Astrocyte of the cerebellum (primary cell): ENCODE results near the gene RAD51B.

Experiments used
- DNase-seq: peaks from one replicate; pipeline ENCODE4 v3.0.0-alpha.2; 2011; ENCODE audit warnings: low read depth
- H3K4me3 ChIP-seq: 2 replicates; pipeline ENCODE4 v1.5.1; 2011; ENCODE audit warnings: mild to moderate bottlenecking, low read depth, low read length, moderate library complexity
- in situ Hi-C: cut with HindIII; loops from 2 replicates; pipeline ENCODE4 v1.10.0; 2017; ENCODE audit warnings: low sequenced_read_pairs
- TF ChIP-seq, protein P1 (sequence below): IDR thresholded peaks from 2 replicates; pipeline ENCODE4 v1.5.1; 2012; ENCODE audit warnings: low read length, low read depth, moderate library complexity, mild to moderate bottlenecking; ENCODE audit errors: missing control alignments

The RAD51B gene

DNA sequence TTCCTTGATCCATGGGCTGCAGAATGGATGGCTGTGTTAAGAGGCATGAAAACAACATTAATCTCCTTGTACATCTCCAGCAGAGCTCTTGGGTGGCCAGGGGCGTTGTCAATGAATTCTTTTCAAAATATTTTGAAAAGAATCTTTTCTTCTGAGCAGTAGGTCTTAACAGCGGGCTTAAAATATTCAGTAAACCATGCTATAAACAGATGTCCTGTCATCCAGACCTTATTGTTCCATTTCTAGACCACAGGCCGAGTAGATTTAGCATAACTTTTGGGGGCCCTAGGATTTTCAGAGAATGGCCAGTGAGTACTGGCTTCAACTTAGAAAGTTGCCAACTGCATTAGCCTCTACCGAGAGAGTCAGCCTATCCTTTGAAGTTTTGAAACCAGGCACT is 130.2 kb downstream of the RAD51B start:
- TF ChIP-seq, protein P1, sequence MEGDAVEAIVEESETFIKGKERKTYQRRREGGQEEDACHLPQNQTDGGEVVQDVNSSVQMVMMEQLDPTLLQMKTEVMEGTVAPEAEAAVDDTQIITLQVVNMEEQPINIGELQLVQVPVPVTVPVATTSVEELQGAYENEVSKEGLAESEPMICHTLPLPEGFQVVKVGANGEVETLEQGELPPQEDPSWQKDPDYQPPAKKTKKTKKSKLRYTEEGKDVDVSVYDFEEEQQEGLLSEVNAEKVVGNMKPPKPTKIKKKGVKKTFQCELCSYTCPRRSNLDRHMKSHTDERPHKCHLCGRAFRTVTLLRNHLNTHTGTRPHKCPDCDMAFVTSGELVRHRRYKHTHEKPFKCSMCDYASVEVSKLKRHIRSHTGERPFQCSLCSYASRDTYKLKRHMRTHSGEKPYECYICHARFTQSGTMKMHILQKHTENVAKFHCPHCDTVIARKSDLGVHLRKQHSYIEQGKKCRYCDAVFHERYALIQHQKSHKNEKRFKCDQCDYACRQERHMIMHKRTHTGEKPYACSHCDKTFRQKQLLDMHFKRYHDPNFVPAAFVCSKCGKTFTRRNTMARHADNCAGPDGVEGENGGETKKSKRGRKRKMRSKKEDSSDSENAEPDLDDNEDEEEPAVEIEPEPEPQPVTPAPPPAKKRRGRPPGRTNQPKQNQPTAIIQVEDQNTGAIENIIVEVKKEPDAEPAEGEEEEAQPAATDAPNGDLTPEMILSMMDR, result no peak
- no peak for DNase-seq
- in situ Hi-C loops, result no loop called here
- no peak overlapping the region for H3K4me3 ChIP-seq

DNA sequence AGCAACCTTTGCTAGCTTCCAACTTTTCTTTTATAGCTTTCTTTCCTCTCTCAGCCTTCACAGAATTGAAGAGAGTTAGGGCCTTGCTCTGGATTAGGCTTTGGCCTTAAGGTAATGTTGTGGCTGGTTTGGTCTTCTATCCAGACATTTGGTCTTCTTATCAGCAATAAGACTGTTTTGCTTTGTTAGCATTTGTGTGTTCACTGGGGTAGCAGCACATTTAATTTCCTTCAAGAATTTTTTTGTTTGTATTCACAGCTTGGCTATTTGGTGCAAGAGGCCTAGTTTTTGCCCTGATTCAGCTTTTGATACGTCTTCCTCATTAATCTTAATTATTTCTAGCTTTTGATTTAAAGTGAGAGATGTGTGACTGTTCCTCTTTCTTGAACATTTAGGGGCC is 130.8 kb downstream of the RAD51B start:
- DNase-seq, result no peak
- no peak overlapping the region for H3K4me3 ChIP-seq
- in situ Hi-C loops, result no loop called here
- TF ChIP-seq, protein P1, result no peak

DNA sequence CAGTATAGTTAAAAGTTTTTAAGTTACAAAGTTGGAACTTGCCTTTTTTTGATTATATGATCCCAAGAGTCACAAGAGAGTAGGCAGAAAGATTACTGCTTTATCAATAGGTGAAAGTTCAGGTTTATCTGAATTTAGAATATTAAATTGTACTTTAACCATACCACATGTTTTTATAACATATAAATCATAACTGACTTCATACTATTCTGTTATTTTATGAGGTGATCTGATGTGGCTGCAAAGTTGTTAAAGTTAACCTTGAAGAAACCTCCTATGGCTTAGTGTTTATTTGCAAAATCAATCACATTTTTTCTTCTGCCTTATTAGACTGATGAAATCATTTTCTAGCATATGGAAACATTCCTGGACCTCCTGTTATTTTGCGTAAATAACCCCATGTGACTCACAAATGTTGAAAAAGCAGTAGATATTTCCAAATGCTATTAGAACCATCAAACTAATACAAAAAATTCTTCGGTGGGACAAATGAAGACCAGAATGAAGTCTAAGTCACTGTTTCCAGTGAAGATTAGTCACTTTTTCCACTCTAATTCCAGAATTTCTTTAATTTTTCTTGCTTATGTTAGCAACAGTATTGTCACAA is 132.1 kb downstream of the RAD51B start:
- in situ Hi-C loops, result no loop called here
- no peak overlapping the region for H3K4me3 ChIP-seq
- DNase-seq, result no peak
- TF ChIP-seq, protein P1, result no peak

DNA sequence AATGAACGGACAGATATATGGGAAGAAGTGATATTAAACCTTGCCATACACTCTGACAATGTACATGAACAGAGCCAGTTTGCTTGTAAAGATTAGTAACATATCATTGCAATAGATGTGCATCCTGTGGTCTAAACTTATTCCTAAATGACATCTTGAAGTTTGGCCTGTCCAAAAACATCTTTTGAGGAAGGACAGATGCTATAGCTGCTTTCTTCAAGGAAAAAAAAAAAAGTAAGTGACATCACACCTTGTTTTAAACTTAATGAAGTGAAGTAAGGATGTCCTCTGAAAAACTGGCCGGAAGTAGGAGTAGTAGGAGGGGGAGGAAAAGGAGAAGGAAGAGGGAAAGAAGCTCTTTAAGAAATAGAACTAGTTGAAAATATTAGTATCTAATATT is 132.8 kb downstream of the RAD51B start:
- in situ Hi-C loops, result no loop called here
- H3K4me3 ChIP-seq, result no peak overlapping the region
- no peak for DNase-seq
- TF ChIP-seq, protein P1, result no peak

DNA sequence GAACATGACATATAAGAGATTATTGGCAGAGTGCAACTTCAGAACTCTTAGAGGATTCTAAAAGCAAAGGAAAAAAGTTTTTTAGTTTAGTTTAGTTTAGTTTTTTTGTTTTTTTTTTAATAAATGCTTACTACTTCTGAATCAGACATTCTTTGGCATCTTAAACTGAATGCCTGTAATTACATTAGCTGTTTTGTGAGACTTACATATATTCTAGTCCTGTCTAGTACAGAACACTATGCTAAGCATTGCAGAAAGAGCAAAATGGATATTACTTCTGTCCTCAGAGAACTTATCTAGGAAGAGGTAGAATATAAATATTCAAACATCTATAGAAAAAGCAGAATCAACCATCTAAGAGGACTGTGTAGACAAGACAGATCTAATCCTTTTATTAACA is 133.2 kb downstream of the RAD51B start:
- in situ Hi-C loops, result no loop called here
- no peak for DNase-seq
- no peak overlapping the region for H3K4me3 ChIP-seq
- TF ChIP-seq, protein P1, result no peak

DNA sequence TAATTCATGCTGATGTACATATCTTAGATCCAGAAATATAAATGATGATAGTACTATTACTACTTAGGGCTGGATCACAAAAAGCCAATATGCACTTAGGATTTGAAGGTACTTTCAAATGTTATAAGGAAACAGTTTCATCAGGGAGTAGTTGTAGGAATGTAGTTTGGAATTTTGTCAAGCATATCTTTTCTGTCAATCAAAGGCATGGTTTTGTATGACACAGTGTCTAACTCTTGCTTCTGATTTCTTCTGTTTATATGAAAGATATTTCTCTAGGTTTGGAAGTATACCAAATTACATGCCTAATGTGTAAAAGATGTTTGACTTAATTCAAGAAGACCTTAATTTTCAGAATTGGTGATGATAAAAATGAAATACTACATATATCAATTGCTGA is 135.7 kb downstream of the RAD51B start:
- DNase-seq, result no peak
- H3K4me3 ChIP-seq, result no peak overlapping the region
- TF ChIP-seq, protein P1, result no peak
- in situ Hi-C loops, result no loop called here

DNA sequence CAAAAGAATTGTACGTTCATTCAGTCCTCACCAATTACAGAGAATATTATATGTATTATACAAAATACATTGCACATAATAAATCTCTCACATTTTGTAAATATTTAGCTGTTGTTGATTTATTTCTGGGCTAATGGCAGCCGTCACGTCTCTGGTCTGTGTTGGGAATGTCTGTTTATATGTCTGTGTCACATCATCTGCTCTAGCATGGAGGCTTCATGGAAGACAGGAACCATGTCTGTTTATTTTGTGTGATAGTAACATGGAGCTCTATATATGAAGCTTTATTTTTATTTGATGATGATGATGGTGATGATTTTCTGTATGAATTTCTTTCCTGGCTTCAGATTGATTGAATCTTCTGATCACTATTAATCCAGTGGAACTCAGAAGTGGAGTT is 138.4 kb downstream of the RAD51B start:
- in situ Hi-C loops, result no loop called here
- TF ChIP-seq, protein P1, result no peak

More for the DNA sequence above, 138.4 kb downstream of the RAD51B start:
- no peak for DNase-seq
- no peak overlapping the region for H3K4me3 ChIP-seq
